ENCODE results near the gene TEX22.

The TEX22 gene

GRCh38 chr14:105397350-105397931, 897 bp upstream of the TEX22 start:
- DNase-seq (ENCODE audit: insufficient read length, low spot score) (no peak), FAIRE-seq (peak; percentile 61)
- TF ChIP-seq POLR2AphosphoS5 (IDR thresholded peaks at IDR 0.05; ENCODE audit: low read depth, low read length) (no peak), SPI1 (IDR thresholded peaks at IDR 0.05; ENCODE audit: low read depth, low read length) (no peak), TAF1 (IDR thresholded peaks at IDR 0.05; ENCODE audit: low read depth, low read length) (no peak), PAX5 (IDR thresholded peaks at IDR 0.05; ENCODE audit: insufficient read depth, low read length, severe bottlenecking) (no peak), POLR2A (IDR thresholded peaks at IDR 0.05; ENCODE audit: low read depth, low read length) (no peak), POU2F2 (IDR thresholded peaks at IDR 0.05; ENCODE audit: low read depth, low read length) (no peak)

GRCh38 chr14:105398726-105399465, 558 bp downstream of the TEX22 start:
- DNase-seq (ENCODE audit: insufficient read length, low spot score) (peak; percentile 78), FAIRE-seq (no peak)

GRCh38 chr14:105399466-105399775, 1.1 kb downstream of the TEX22 start:
- DNase-seq (ENCODE audit: insufficient read length, low spot score), result no peak
- FAIRE-seq, result no peak
- no peak for TF ChIP-seq SPI1 (IDR thresholded peaks at IDR 0.05; ENCODE audit: low read depth, low read length)
- no peak for TF ChIP-seq POLR2AphosphoS5 (IDR thresholded peaks at IDR 0.05; ENCODE audit: low read depth, low read length)
- TF ChIP-seq PAX5 (IDR thresholded peaks at IDR 0.05; ENCODE audit: insufficient read depth, low read length, severe bottlenecking), result no peak
- TF ChIP-seq POLR2A (IDR thresholded peaks at IDR 0.05; ENCODE audit: low read depth, low read length), result no peak
- no peak for TF ChIP-seq POU2F2 (IDR thresholded peaks at IDR 0.05; ENCODE audit: low read depth, low read length)
- TF ChIP-seq TAF1 (IDR thresholded peaks at IDR 0.05; ENCODE audit: low read depth, low read length), result no peak

More at GRCh38 chr14:105398726-105399465, 558 bp downstream of the TEX22 start:
- TF ChIP-seq POU2F2 (IDR thresholded peaks at IDR 0.05; ENCODE audit: low read depth, low read length), result no peak
- no peak for TF ChIP-seq PAX5 (IDR thresholded peaks at IDR 0.05; ENCODE audit: insufficient read depth, low read length, severe bottlenecking)
- no peak for TF ChIP-seq TAF1 (IDR thresholded peaks at IDR 0.05; ENCODE audit: low read depth, low read length)
- no peak for TF ChIP-seq POLR2A (IDR thresholded peaks at IDR 0.05; ENCODE audit: low read depth, low read length)
- TF ChIP-seq POLR2AphosphoS5 (IDR thresholded peaks at IDR 0.05; ENCODE audit: low read depth, low read length), result no peak
- TF ChIP-seq SPI1 (IDR thresholded peaks at IDR 0.05; ENCODE audit: low read depth, low read length), result no peak

GRCh38 chr14:105400016-105400415, 1.7 kb downstream of the TEX22 start:
- DNase-seq (ENCODE audit: insufficient read length, low spot score) (no peak), FAIRE-seq (no peak)
- TF ChIP-seq PAX5 (IDR thresholded peaks at IDR 0.05; ENCODE audit: insufficient read depth, low read length, severe bottlenecking) (no peak), SPI1 (IDR thresholded peaks at IDR 0.05; ENCODE audit: low read depth, low read length) (no peak), TAF1 (IDR thresholded peaks at IDR 0.05; ENCODE audit: low read depth, low read length) (no peak), POLR2AphosphoS5 (IDR thresholded peaks at IDR 0.05; ENCODE audit: low read depth, low read length) (no peak), POU2F2 (IDR thresholded peaks at IDR 0.05; ENCODE audit: low read depth, low read length) (no peak), POLR2A (IDR thresholded peaks at IDR 0.05; ENCODE audit: low read depth, low read length) (no peak)

- FAIRE-seq, result no peak
- no peak for DNase-seq (ENCODE audit: insufficient read length, low spot score)
- TF ChIP-seq POLR2A (IDR thresholded peaks at IDR 0.05; ENCODE audit: low read depth, low read length), result no peak
- TF ChIP-seq TAF1 (IDR thresholded peaks at IDR 0.05; ENCODE audit: low read depth, low read length), result no peak
- no peak for TF ChIP-seq SPI1 (IDR thresholded peaks at IDR 0.05; ENCODE audit: low read depth, low read length)
- no peak for TF ChIP-seq POLR2AphosphoS5 (IDR thresholded peaks at IDR 0.05; ENCODE audit: low read depth, low read length)
- no peak for TF ChIP-seq PAX5 (IDR thresholded peaks at IDR 0.05; ENCODE audit: insufficient read depth, low read length, severe bottlenecking)
- no peak for TF ChIP-seq POU2F2 (IDR thresholded peaks at IDR 0.05; ENCODE audit: low read depth, low read length)
Observed at GRCh38 chr14:105401699-105402098, 3.4 kb downstream of the TEX22 start.

GRCh38 chr14:105408592-105408991, 10.3 kb downstream of the TEX22 start:
- TF ChIP-seq PAX5 (IDR thresholded peaks at IDR 0.05; ENCODE audit: insufficient read depth, low read length, severe bottlenecking) (no peak), TAF1 (IDR thresholded peaks at IDR 0.05; ENCODE audit: low read depth, low read length) (no peak), POU2F2 (IDR thresholded peaks at IDR 0.05; ENCODE audit: low read depth, low read length) (no peak), POLR2AphosphoS5 (IDR thresholded peaks at IDR 0.05; ENCODE audit: low read depth, low read length) (no peak), POLR2A (IDR thresholded peaks at IDR 0.05; ENCODE audit: low read depth, low read length) (no peak), SPI1 (IDR thresholded peaks at IDR 0.05; ENCODE audit: low read depth, low read length) (no peak)
- no peak for DNase-seq (ENCODE audit: insufficient read length, low spot score)
- no peak for FAIRE-seq

GRCh38 chr14:105409364-105409763, 11.0 kb downstream of the TEX22 start:
- TF ChIP-seq PAX5 (IDR thresholded peaks at IDR 0.05; ENCODE audit: insufficient read depth, low read length, severe bottlenecking), result no peak
- TF ChIP-seq POLR2AphosphoS5 (IDR thresholded peaks at IDR 0.05; ENCODE audit: low read depth, low read length), result no peak
- no peak for TF ChIP-seq TAF1 (IDR thresholded peaks at IDR 0.05; ENCODE audit: low read depth, low read length)
- TF ChIP-seq POU2F2 (IDR thresholded peaks at IDR 0.05; ENCODE audit: low read depth, low read length), result no peak
- no peak for TF ChIP-seq POLR2A (IDR thresholded peaks at IDR 0.05; ENCODE audit: low read depth, low read length)
- no peak for TF ChIP-seq SPI1 (IDR thresholded peaks at IDR 0.05; ENCODE audit: low read depth, low read length)
- DNase-seq (ENCODE audit: insufficient read length, low spot score) (no peak), FAIRE-seq (no peak)

- DNase-seq (ENCODE audit: insufficient read length, low spot score), result no peak
- TF ChIP-seq SPI1 (IDR thresholded peaks at IDR 0.05; ENCODE audit: low read depth, low read length) (no peak), TAF1 (IDR thresholded peaks at IDR 0.05; ENCODE audit: low read depth, low read length) (no peak), POLR2A (IDR thresholded peaks at IDR 0.05; ENCODE audit: low read depth, low read length) (no peak), POLR2AphosphoS5 (IDR thresholded peaks at IDR 0.05; ENCODE audit: low read depth, low read length) (no peak), PAX5 (IDR thresholded peaks at IDR 0.05; ENCODE audit: insufficient read depth, low read length, severe bottlenecking) (no peak), POU2F2 (IDR thresholded peaks at IDR 0.05; ENCODE audit: low read depth, low read length) (no peak)
- FAIRE-seq, result no peak
Observed at GRCh38 chr14:105410642-105411016, 12.3 kb downstream of the TEX22 start.

Data from GM12891 (cell line).